HG03565 (cell line): ENCODE measurements around the gene VAV3.
"Not testable (repeated sequence)": the region's sequence is repeated elsewhere in the genome, so short reads cannot be mapped to it uniquely, and the experiment has no call there.

Source experiments
- ATAC-seq: cut with Tn5 transposase; IDR thresholded peaks from one replicate; pipeline ENCODE4 v1.9.1; 2021; ENCODE audit warnings: mild to moderate bottlenecking, moderate library complexity; ENCODE audit not compliant: unreplicated experiment

VAV3 gene

GRCh38 chr1:107844541-107845194 is 120.3 kb downstream of the VAV3 start:
- ATAC-seq, result not testable (repeated sequence)

- ATAC-seq, result no peak
These were observed 121.0 kb downstream of the VAV3 start for GRCh38 chr1:107843989-107844388.

GRCh38 chr1:107842241-107842640 is 122.7 kb downstream of the VAV3 start:
- no peak for ATAC-seq

GRCh38 chr1:107840725-107841124 is 124.3 kb downstream of the VAV3 start:
- ATAC-seq, result no peak

GRCh38 chr1:107838056-107838455 is 126.9 kb downstream of the VAV3 start:
- ATAC-seq, result no peak

GRCh38 chr1:107835151-107835670 is 129.8 kb downstream of the VAV3 start:
- no peak for ATAC-seq

GRCh38 chr1:107833061-107833460 is 131.9 kb downstream of the VAV3 start:
- no peak for ATAC-seq

- ATAC-seq, result no peak
These were observed 133.1 kb downstream of the VAV3 start for GRCh38 chr1:107831921-107832320.

GRCh38 chr1:107830526-107830925 is 134.5 kb downstream of the VAV3 start:
- ATAC-seq, result no peak

GRCh38 chr1:107830075-107830474 is 134.9 kb downstream of the VAV3 start:
- ATAC-seq, result no peak

GRCh38 chr1:107829036-107829770 is 135.8 kb downstream of the VAV3 start:
- ATAC-seq, result peak; percentile 63

GRCh38 chr1:107824946-107825345 is 140.0 kb downstream of the VAV3 start:
- ATAC-seq, result no peak

- ATAC-seq, result no peak
These were observed 143.6 kb downstream of the VAV3 start for GRCh38 chr1:107821340-107821739.

- no peak for ATAC-seq
These were observed 144.2 kb downstream of the VAV3 start for GRCh38 chr1:107820801-107821200.

GRCh38 chr1:107817935-107818334 is 147.0 kb downstream of the VAV3 start:
- ATAC-seq, result no peak

- no peak for ATAC-seq
These were observed 147.8 kb downstream of the VAV3 start for GRCh38 chr1:107817206-107817605.

- no peak for ATAC-seq
These were observed 154.6 kb downstream of the VAV3 start for GRCh38 chr1:107810291-107810951.

GRCh38 chr1:107807855-107808254 is 157.1 kb downstream of the VAV3 start:
- no peak for ATAC-seq

- ATAC-seq, result no peak
These were observed 157.6 kb downstream of the VAV3 start for GRCh38 chr1:107807405-107807804.

- ATAC-seq, result no peak
These were observed 158.1 kb downstream of the VAV3 start for GRCh38 chr1:107806902-107807301.

- no peak for ATAC-seq
These were observed 160.2 kb downstream of the VAV3 start for GRCh38 chr1:107804741-107805140.

GRCh38 chr1:107804134-107804533 is 160.8 kb downstream of the VAV3 start:
- ATAC-seq, result no peak
